ENCODE measurements around the gene TRAPPC3.
"Not testable (repeated sequence)": the region's sequence is repeated elsewhere in the genome, so short reads cannot be mapped to it uniquely, and the experiment has no call there.

The TRAPPC3 gene

GRCh38 chr1:36160388-36160948 is 11.2 kb upstream of the TRAPPC3 start:
- TF ChIP-seq, protein P1, sequence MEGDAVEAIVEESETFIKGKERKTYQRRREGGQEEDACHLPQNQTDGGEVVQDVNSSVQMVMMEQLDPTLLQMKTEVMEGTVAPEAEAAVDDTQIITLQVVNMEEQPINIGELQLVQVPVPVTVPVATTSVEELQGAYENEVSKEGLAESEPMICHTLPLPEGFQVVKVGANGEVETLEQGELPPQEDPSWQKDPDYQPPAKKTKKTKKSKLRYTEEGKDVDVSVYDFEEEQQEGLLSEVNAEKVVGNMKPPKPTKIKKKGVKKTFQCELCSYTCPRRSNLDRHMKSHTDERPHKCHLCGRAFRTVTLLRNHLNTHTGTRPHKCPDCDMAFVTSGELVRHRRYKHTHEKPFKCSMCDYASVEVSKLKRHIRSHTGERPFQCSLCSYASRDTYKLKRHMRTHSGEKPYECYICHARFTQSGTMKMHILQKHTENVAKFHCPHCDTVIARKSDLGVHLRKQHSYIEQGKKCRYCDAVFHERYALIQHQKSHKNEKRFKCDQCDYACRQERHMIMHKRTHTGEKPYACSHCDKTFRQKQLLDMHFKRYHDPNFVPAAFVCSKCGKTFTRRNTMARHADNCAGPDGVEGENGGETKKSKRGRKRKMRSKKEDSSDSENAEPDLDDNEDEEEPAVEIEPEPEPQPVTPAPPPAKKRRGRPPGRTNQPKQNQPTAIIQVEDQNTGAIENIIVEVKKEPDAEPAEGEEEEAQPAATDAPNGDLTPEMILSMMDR (IDR thresholded peaks at IDR 0.05; ENCODE audit: low read depth, low read length), result no peak
- no peak for DNase-seq (ENCODE audit: low read depth in 2 of 2)
- peak overlapping the region; percentile 30 to 60 for H3K4me3 ChIP-seq (replicated peaks in 1 of 2; ENCODE audit: low read depth in 2 of 2, low read length in 2 of 2)

DNA sequence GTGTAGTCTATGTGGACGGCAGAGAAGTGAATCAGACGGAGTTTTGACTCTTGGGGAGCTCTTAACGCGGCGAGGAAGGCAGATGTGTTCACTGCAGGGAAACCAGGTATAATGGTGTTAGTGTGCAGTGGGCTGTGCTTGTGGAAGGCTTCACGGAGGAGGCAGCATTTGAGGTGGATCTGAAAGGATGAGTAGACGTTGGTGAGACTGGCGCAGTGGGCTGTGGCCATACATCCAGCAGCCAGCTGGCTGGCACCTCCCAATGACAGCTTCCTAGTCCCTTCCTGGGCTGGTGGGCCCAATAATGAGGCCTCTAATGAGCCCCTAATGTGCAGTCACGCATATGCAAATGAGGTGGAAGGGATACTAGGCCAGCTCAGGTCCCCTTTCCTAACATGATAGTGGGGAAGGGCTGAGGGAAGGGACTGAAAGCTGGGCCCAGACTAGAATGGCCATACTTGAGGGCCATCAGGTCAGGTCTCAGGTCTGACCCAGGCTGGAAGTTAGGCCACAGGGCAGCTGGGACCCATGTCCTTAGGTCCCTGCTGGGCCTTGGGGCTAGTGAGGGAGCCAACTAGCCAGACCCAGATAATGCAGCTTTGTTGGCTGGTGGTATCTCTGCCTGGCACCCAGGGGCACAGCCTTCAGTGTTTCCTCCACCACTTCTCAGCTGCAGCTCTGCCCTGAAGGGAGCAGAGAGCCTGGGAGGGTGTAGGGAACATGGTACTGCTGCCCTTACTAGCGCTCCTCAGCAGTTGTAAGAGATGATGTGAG is 10.5 kb upstream of the TRAPPC3 start:
- peak overlapping the region; percentile 2 to 60 for H3K4me3 ChIP-seq (replicated peaks in 1 of 2; ENCODE audit: low read depth in 2 of 2, low read length in 2 of 2)
- TF ChIP-seq, protein P1 (IDR thresholded peaks at IDR 0.05; ENCODE audit: low read depth, low read length), result no peak
- no peak for DNase-seq (ENCODE audit: low read depth in 2 of 2)

DNA sequence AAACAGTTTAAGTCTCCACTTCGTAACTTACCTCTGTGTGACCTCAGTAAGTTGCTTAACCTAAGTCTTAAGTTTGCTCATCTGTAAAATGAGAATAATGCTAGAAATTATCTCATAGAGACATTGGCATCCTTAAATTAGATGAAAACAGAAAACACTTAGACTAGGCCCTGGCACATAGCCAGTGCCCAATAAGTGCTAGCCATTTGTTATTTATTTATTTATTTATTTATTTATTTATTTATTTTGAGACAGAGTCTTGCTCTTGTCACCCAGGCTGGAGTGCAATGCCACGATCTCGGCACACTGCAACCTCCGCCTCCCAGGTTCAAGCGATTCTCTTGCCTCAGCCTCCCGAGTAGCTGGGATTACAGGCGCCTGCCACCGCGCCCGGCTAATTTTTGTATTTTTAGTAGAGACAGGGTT is 9.6 kb upstream of the TRAPPC3 start:
- H3K4me3 ChIP-seq (replicated peaks in 1 of 2; ENCODE audit: low read depth in 2 of 2, low read length in 2 of 2), result peak overlapping the region in 1 of 2 donors; percentile 95
- not testable (repeated sequence) for DNase-seq (ENCODE audit: low read depth in 2 of 2)

DNA sequence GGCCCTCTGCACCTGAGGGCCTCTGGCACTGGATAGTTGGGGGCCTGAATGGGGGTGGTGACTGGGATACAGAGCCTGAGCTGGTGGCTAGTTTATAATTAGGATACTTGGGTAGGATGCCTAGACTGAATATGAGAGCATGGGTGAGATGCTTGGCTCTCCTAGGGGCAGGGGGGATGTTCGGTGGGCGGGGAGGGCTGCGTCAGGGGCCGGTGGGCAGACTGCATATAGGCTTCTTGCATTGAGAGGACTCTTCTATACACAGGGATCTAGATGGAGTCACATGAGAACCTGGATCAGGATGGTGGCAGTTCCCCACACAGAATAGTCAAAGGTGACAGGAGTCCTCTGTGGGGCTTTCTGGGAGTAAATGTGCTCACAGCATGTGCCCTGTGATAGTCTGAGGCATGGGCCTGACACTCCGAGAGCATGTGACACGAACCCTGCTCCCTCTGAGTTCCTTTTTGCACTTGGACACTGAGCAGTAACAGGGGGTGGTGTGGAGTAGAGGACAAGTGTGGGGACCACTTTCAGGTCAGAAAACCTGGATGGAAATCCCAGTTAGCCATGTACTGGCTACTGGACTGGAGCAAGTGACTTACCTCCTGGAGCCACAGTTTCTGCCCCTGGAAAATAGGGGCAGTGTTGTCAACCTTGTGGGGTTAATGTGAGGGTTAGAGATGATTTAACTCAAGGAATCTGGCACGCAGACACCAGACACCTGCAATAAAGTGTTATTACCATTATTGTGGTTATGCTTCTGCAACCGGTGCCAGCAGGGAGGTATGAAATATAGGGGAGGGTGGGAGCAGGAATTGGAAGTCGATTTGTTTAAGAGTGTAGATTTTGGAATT is 8.9 kb upstream of the TRAPPC3 start:
- TF ChIP-seq, protein P1 (IDR thresholded peaks at IDR 0.05; ENCODE audit: low read depth, low read length), result no peak
- no peak for DNase-seq (ENCODE audit: low read depth in 2 of 2)

DNA sequence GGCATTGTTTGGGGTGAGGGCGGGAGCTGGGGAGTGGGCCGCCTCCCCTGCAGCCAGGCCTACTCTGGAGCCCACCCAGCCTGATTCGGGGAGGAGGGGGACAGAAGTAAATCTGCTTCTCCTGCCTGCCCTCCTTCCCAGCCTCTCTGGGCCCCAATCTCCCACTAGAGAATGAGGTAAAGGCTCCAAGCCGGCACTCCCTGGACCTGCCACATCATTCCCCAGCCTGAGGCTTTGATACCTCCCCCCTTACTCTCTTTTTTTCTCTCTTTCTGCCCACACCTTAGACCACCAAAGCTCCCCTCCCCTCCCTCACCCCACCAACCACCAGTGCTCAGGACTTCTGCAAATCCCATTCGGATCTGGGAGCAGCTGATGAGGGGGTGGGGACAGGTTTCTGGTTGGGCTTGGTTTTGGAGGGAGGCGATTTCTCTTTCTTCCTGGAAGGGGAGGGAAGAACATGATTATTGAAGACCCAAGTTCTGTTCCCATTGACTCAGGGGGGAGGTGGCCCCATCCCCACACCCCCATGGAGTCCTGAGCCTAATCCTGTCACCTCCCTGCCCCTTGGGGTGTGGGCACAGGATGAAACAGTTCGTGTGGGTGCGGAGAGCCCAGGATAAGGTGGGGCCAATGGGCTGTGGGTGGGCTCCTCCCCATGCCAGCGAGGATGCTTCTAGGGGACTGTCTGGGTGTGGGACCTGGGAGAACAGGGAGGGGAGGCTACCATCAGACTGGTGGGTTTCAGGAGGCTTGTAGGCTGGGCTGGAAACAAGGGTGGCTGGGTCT is 8.0 kb upstream of the TRAPPC3 start:
- peak overlapping the region; percentile 95 to 98 for H3K4me3 ChIP-seq (replicated peaks in 1 of 2; ENCODE audit: low read depth in 2 of 2, low read length in 2 of 2)
- DNase-seq (ENCODE audit: low read depth in 2 of 2), result peak in 1 of 2 donors; percentile 47
- TF ChIP-seq, protein P1 (IDR thresholded peaks at IDR 0.05; ENCODE audit: low read depth, low read length), result no peak

More for the DNA sequence above, 8.9 kb upstream of the TRAPPC3 start:
- peak overlapping the region; percentile 95 to 98 for H3K4me3 ChIP-seq (replicated peaks in 1 of 2; ENCODE audit: low read depth in 2 of 2, low read length in 2 of 2)

- TF ChIP-seq, protein P1 (IDR thresholded peaks at IDR 0.05; ENCODE audit: low read depth, low read length), result no peak
- DNase-seq (ENCODE audit: low read depth in 2 of 2), result peak; percentile 52 to 73
- peak overlapping the region; percentile 95 to 98 for H3K4me3 ChIP-seq (replicated peaks in 1 of 2; ENCODE audit: low read depth in 2 of 2, low read length in 2 of 2)
These were observed 7.2 kb upstream of the TRAPPC3 start for GRCh38 chr1:36156329-36157114.
